Stimulated activated CD8-positive, alpha-beta memory T cell treated with anti-CD3 and anti-CD28 coated beads, Interleukin-4, amount 100 ng/mL, for 24 hours (primary cell): ENCODE data around the gene LINS1.

ENCODE experiments used
- DNase-seq: peaks from one replicate; pipeline ENCODE4 v3.0.0-alpha.2; 2020; ENCODE audit warnings: low read depth

The LINS1 gene, protein sequence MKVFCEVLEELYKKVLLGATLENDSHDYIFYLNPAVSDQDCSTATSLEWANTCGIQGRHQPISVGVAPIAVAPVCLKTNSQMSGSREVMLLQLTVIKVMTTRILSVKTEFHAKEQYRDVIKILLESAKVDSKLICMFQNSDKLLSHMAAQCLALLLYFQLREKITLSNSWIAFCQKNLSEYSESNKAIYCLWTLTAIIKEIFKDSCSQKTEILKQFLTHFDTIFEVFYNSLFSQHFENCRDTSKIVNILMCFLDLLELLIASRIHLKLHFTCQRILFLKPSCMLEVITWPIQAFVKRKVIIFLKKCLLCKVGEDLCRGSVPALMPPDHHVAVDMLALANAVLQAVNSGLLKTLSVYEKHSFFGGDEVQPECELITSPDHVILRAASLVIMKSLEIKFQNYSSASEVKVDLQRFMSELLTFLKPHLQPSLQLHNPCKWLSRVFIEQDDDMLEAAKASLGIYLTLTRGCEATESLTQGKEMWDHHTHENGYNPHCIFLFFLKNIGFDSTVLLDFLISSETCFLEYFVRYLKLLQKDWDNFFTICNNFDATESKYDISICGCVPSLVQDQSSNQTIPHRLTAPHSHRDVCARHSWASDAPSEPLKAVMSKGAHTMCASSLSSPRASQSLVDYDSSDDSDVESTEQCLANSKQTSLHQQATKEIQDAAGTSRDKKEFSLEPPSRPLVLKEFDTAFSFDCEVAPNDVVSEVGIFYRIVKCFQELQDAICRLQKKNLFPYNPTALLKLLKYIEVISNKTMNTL

DNA sequence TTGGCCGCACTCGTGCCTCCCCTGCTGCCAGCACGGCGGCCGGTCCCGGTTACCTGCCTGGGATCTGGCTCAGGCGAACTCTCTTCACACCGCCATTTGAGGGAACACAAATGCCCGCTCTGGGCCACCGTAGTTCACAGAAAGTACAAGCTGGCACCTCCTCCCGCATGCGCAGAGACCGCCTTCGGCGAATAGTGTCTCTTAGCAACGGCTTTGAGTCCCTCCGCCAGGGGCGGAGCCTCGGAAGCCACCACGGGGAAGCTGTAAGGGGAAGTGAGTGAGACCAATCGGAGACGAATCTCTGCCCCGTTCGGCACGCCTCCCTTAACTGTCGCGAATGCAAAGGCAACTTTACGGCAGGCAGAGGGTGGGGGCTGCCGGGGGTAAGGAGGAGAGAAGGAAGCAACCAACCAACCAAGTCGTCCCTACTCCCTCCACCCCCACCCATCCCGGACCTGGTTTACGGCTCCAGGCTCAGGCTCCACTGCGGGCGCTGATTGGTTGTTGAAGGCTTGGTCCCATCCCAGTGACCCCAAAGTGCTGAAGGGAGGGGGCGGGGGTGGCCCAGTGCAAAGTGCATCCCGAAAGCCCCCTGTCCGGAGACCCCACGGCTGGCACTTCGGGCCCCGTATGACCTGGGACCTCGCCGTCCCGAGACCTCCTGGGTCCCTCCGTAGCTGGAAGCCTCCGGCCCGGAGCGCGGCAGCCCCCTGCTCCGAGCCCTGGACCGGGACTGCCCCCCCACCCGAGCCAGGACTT, at the start of gene LINS1, which contains the start of gene ASB7:
Gene LINS1, minus strand, starts transcription at position 121 of the 759 bp plus-strand sequence. CDS start 21,342 bp downstream, outside the sequence.
Gene ASB7, plus strand, starts transcription at position 526 of the 759 bp plus-strand sequence. CDS start 9,628 bp downstream, outside the sequence.
- DNase-seq, result peak; percentile 100

DNA sequence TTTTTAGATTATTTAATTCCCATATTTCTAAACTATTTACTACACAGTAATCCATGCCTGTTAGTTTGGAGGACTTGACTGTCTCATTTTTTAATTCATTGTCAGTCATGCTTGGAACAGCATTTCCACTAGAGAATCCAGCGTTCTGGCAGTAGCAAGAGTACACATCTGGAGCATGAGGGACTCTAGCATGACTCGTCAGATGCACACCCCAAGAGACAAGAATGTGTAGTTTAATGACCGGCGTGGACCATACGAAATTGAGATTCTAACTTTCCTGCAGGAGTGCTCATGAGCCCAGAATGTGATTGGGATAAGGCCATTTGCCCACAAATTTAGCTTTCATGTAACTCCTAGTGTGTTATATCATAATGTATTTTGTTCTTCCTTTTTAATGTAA, 49.3 kb upstream of the LINS1 start:
- no peak for DNase-seq

DNA sequence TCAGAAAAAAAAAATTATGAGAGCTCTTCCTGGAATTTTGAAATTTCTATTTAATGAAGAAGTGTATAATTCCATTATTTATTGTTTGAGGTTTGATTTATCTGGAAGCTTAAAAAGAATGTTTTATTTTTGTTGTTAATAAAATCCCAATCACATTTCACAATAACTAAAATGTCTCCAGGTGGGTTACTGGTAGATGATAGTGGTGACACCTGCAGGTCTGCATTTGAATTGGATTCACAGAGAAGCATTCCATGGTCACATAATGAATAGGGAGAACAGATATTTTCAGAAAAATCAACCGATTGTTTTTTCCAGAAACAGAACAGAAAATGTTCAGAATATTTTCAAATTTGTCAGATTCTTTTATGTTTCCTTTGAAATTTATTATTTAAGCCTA, 48.7 kb upstream of the LINS1 start:
- DNase-seq, result no peak

DNA sequence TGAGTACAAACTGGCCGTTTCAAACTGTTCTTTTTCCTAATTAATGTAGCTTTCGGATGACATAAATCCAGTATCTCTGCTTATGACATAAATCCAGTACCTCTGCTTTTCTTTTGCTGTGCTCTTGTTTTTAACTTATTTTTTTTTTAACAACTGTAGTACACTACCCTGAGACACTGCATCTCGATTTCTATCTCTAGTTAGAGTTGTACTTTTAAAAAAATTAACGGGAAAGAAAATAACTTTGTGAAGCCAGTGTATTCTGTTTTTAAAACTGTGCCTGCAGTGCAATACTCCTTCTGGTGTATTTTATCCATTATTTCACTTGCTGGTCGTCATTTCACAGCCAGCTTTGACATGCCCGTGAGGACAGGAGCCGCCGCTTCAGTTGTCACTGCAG, 47.0 kb upstream of the LINS1 start:
- no peak for DNase-seq

GRCh38 chr15:100645671-100646070, 43.7 kb upstream of the LINS1 start:
- no peak for DNase-seq

- no peak for DNase-seq
Observed at GRCh38 chr15:100642950-100643338, 41.0 kb upstream of the LINS1 start.

- no peak for DNase-seq
Observed at GRCh38 chr15:100642213-100642949, 40.4 kb upstream of the LINS1 start.

- no peak for DNase-seq
Observed at GRCh38 chr15:100638177-100638730, 36.3 kb upstream of the LINS1 start.

GRCh38 chr15:100635406-100636071, 33.6 kb upstream of the LINS1 start:
- DNase-seq, result no peak

GRCh38 chr15:100633763-100634075, 31.7 kb upstream of the LINS1 start:
- DNase-seq, result no peak

- DNase-seq, result no peak
Observed at GRCh38 chr15:100631831-100632230, 29.8 kb upstream of the LINS1 start.

DNA sequence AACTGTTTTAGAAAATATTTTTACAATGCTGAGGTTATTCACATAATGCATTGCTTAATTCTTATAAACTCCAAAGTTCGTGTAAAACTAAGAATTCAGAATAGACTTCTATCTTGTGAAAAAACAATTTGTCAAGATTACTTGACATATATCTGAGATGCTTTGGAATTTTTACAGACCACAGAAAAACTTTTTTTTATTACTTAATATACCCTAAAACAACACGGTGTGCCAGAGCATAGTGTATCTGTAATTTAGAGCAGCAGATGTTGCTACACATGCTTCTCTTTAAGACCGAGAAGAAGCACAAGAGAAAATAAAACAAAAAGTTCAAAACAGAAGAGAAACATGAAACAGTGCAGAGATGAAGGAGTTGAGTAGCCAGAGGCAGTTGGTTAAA, 26.8 kb upstream of the LINS1 start:
- DNase-seq, result no peak

GRCh38 chr15:100627789-100628395, 25.9 kb upstream of the LINS1 start:
- peak; percentile 39 for DNase-seq

GRCh38 chr15:100623301-100623700, 21.3 kb upstream of the LINS1 start:
- no peak for DNase-seq

GRCh38 chr15:100616700-100617099, 14.7 kb upstream of the LINS1 start:
- no peak for DNase-seq

DNA sequence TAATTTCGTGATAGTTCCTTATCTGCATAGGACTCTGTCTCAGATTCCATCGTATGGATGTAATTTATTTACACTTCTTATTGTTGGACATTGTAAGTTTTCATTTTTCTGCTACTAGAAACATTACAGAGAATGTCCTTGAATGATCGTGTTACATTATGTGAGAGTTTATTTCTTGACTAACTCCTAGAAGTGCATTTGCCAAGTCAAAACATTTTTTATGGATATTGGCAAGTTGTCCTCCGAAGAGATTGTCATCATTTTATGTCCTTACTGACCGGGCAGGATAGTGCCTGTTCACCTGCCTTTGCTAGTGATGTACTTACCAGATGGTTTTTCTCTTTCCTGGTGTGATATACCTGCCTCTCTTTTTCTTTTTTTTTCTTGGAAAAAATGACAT, 13.8 kb upstream of the LINS1 start:
- DNase-seq, result no peak

DNA sequence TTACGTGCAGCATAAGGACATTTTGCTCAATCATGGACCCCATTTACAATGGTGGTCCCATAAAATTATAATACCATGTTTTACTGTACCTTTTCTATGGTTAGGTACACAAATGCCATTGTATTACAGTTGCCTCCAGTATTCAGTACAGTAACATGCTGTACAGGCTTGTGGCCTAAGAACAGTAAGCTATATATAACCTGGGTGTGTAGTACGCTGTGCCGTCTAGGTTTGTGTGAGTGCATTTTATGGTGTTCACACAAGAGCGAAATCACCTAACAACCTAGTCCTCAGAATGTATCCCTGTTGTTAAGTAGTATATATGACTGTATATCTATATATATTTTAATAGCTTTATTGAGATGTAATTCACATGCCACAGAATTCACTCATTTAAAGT, 12.9 kb upstream of the LINS1 start:
- no peak for DNase-seq

DNA sequence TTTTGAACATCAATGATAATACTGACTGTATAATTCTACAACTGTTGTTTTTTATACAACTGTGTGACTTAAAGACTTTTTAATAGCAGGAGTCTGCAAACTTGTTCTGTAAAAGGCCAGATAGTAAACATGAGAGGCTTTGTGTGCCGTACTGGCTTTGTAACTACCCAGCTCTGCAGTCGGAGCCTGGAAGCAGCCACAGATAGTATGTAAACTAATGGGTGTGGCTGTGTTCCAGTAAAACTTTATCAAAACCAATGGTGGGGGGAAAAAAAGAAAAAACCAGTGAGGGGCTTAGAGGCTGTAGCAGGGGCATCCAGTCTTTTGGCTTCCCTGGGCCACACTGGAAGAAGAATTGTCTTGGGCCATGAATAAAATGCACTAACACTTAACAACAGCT, 12.4 kb upstream of the LINS1 start:
- DNase-seq, result no peak

GRCh38 chr15:100613208-100613607, 11.2 kb upstream of the LINS1 start:
- no peak for DNase-seq

DNA sequence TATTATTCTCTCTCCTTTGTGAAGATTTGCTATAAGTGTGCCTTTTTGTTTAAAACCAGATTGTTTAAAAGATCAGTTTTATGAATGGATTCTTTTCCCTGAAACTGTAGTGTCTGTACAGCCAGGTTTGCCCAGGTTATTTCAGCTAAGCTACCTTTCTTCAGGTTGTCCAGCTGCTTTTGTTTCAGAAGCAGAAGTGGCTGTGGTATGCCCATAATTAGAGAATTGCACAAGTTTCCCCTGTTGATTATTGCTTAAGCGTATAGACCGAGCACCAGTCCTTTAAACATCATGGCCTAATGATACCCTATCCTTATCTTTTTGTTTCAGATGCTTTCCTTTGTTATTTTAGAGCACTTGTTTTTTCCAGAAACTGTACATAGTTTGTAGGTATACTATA, 10.6 kb upstream of the LINS1 start:
- no peak for DNase-seq
